GM23338 (cell line): ENCODE measurements around the gene SLC6A19. TPM values are rescaled to one million over a fixed set of nuclear protein-coding genes. Genes with fewer than 3 reads are reported as not detected.

Experiments
- ATAC-seq: fragments of 200-7000 bp; cut with Tn5 transposase; 3 replicates; pipeline ENCODE4 v1.9.1; 2020
- DNase-seq: peaks from one replicate; pipeline ENCODE4 v3.0.0-alpha.2; 2015; ENCODE audit warnings: low spot score
- H2AFZ ChIP-seq: fragments of 200-600 bp; sonication (generic); 2 replicates; pipeline ENCODE4 v1.8.0; 2016; ENCODE audit warnings: antibody characterized with exemption, mild to moderate bottlenecking, moderate library complexity
- H3F3A ChIP-seq: fragments of 200-600 bp; sonication (generic); replicated peaks from 2 replicates; pipeline ENCODE4 v1.8.0; 2017; ENCODE audit warnings: antibody characterized with exemption, mixed run types, low read depth
- H3K27ac ChIP-seq: fragments of 200-600 bp; sonication (generic); 2 replicates; pipeline ENCODE4 v1.6.1; 2016; ENCODE audit warnings: low read depth
- H3K27me3 ChIP-seq: fragments of 200-600 bp; sonication (generic); 2 replicates; pipeline ENCODE4 v1.8.0; 2016; ENCODE audit warnings: mild to moderate bottlenecking, mixed run types, moderate library complexity; ENCODE audit not compliant: insufficient read depth
- H3K36me3 ChIP-seq: fragments of 200-600 bp; sonication (generic); 2 replicates; pipeline ENCODE4 v1.8.0; 2016; ENCODE audit warnings: mild to moderate bottlenecking; ENCODE audit not compliant: insufficient read depth
- H3K4me1 ChIP-seq: fragments of 200-600 bp; sonication (generic); 2 replicates; pipeline ENCODE4 v1.8.0; 2016; ENCODE audit warnings: mild to moderate bottlenecking, moderate library complexity; ENCODE audit not compliant: insufficient read depth
- H3K4me2 ChIP-seq: fragments of 200-600 bp; sonication (generic); 2 replicates; pipeline ENCODE4 v1.7.1; 2017; ENCODE audit warnings: mixed run types
- H3K4me3 ChIP-seq: fragments of 200-600 bp; sonication (generic); 2 replicates; pipeline ENCODE4 v1.6.1; 2016; ENCODE audit warnings: mixed run types
- H3K79me2 ChIP-seq: fragments of 200-600 bp; sonication (generic); replicated peaks from 2 replicates; pipeline ENCODE4 v1.8.0; 2017; ENCODE audit warnings: mild to moderate bottlenecking; ENCODE audit not compliant: insufficient read depth
- H3K9me2 ChIP-seq: fragments of 200-600 bp; sonication (generic); 2 replicates; pipeline ENCODE4 v1.8.0; 2017; ENCODE audit not compliant: insufficient read depth
- H4K20me1 ChIP-seq: fragments of 200-600 bp; sonication (generic); replicated peaks from 2 replicates; pipeline ENCODE4 v1.8.0; 2017; ENCODE audit warnings: mild to moderate bottlenecking; ENCODE audit not compliant: insufficient read depth
- H3K27ac Mint-ChIP-seq: 2 replicates; pipeline ENCODE4 v1.8.0; 2020; ENCODE audit warnings: inconsistent platforms, mild to moderate bottlenecking, moderate library complexity, mixed read lengths
- H3K27me3 Mint-ChIP-seq: 3 replicates; pipeline ENCODE4 v1.8.0; 2022; ENCODE audit warnings: low read depth, mild to moderate bottlenecking, moderate library complexity, mixed read lengths, inconsistent platforms; ENCODE audit not compliant: insufficient read depth, poor library complexity
- H3K36me3 Mint-ChIP-seq: 3 replicates; pipeline ENCODE4 v1.8.0; 2021; ENCODE audit warnings: low read depth, mild to moderate bottlenecking, inconsistent platforms, moderate library complexity, mixed read lengths
- H3K4me1 Mint-ChIP-seq: 3 replicates; pipeline ENCODE4 v1.8.0; 2020; ENCODE audit warnings: mild to moderate bottlenecking, inconsistent platforms, mixed read lengths
- H3K4me3 Mint-ChIP-seq: 3 replicates; pipeline ENCODE4 v1.8.0; 2021; ENCODE audit warnings: moderate library complexity, mild to moderate bottlenecking, inconsistent platforms, mixed read lengths
- H3K9me3 Mint-ChIP-seq: 3 replicates; pipeline ENCODE4 v1.8.0; 2020; ENCODE audit warnings: moderate library complexity, mild to moderate bottlenecking, inconsistent platforms, mixed read lengths
- CTCF ChIP-seq, 2 experiments: fragments of 200-600 bp in 1 of 2; sonication (generic) in 1 of 2; conservative IDR thresholded peaks; 2 replicates each; pipeline versions ENCODE4 v1.5.1 to v1.6.1; 2016 to 2017; ENCODE audit warnings: antibody characterized with exemption in 2 of 2, low read depth in 2 of 2, mild to moderate bottlenecking in 2 of 2, moderate library complexity in 1 of 2
- EZH2 ChIP-seq: fragments of 200-600 bp; sonication (generic); IDR thresholded peaks from one replicate; pipeline ENCODE4 v1.8.0; 2017; ENCODE audit warnings: antibody characterized with exemption, mild to moderate bottlenecking, low read depth; ENCODE audit not compliant: unreplicated experiment
- NANOG ChIP-seq: IDR thresholded peaks from 2 replicates; pipeline ENCODE4 v1.6.1; 2016; ENCODE audit warnings: antibody characterized with exemption, borderline replicate concordance
- REST ChIP-seq: IDR thresholded peaks from one replicate; pipeline ENCODE4 v1.6.1; 2018; ENCODE audit warnings: antibody characterized with exemption; ENCODE audit not compliant: unreplicated experiment
- STAT1 ChIP-seq: IDR thresholded peaks from one replicate; pipeline ENCODE4 v1.6.1; 2016; ENCODE audit warnings: antibody characterized with exemption; ENCODE audit not compliant: unreplicated experiment
- ZNF331 ChIP-seq: fragments of 250-450 bp; sonication (Bioruptor Pico); IDR thresholded peaks from 2 replicates; pipeline ENCODE4 v1.5.0; 2020; ENCODE audit warnings: low read depth, mild to moderate bottlenecking, moderate library complexity
- polyA plus RNA-seq: library from polyadenylated mRNA; unstranded; fragments of >200 nt; fragmentation: Nextera tagmentation; extraction: Ambion mirVana; gene quantifications from 2 replicates; pipeline ENCODE4 v1.2.1, GENCODE V29; 2016
- total RNA-seq: library from RNA; depleted of rRNA; stranded (reverse); fragments of >200 nt; shearing (Covaris generic); gene quantifications from 2 replicates; pipeline ENCODE4 v1.2.3, GENCODE V29; 2014
- TF ChIP-seq, protein P1 (sequence below): IDR thresholded peaks from 2 replicates; pipeline ENCODE4 v1.6.1; 2016; ENCODE audit warnings: antibody characterized with exemption

SLC6A19 gene
- total and polyA plus RNA-seq, 2 experiments from 2014 or later: not detected

- TF ChIP-seq CTCF (conservative IDR thresholded peaks at IDR 0.05; ENCODE audit: low read depth in 2 of 2) (no peak), REST (no peak)
These were observed 12.1 kb upstream of the SLC6A19 start (continued) for GRCh38 chr5:1189269-1189668.

GRCh38 chr5:1190278-1190677, 11.1 kb upstream of the SLC6A19 start:
- H3K4me3 Mint-ChIP-seq: no peak overlapping the region
- Histone ChIP-seq H3K27ac (no peak overlapping the region), H3K9me2 (no peaks in the 10 kb centered on the region), H3F3A (0 out of 2 replicates have a peak, but pooled peaks cover under 1% of the 10 kb centered on the region), H3K27me3 (no peaks in the 10 kb centered on the region), H3K4me1 (no peaks in the 10 kb centered on the region), H3K79me2 (no peaks in the 10 kb centered on the region), H3K4me3 (no peak overlapping the region), H3K36me3 (no peaks in the 10 kb centered on the region), H4K20me1 (no peaks in the 10 kb centered on the region), H3K4me2 (no peak overlapping the region), H2AFZ (no peak overlapping the region)
- peaks cover 13% of the 10 kb centered on the region for H3K27me3 Mint-ChIP-seq
- DNase-seq (no peak), ATAC-seq (no peak)
- H3K36me3 Mint-ChIP-seq: no peaks in the 10 kb centered on the region
- no peaks in the 10 kb centered on the region for H3K9me3 Mint-ChIP-seq
- TF ChIP-seq STAT1 (no peak), REST (no peak), NANOG (no peak), ZNF331 (CRISPR knock-in tag) (no peak), EZH2 (no peak)
- TF ChIP-seq, protein P1, sequence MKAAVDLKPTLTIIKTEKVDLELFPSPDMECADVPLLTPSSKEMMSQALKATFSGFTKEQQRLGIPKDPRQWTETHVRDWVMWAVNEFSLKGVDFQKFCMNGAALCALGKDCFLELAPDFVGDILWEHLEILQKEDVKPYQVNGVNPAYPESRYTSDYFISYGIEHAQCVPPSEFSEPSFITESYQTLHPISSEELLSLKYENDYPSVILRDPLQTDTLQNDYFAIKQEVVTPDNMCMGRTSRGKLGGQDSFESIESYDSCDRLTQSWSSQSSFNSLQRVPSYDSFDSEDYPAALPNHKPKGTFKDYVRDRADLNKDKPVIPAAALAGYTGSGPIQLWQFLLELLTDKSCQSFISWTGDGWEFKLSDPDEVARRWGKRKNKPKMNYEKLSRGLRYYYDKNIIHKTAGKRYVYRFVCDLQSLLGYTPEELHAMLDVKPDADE: no peak
- H3K27ac Mint-ChIP-seq: no peak overlapping the region
- no peaks in the 10 kb centered on the region for H3K4me1 Mint-ChIP-seq
